Amniotic epithelial cell (primary cell): Measurements from ENCODE around the gene MRPS35.
A peak's percentile ranks its signal among the peaks of the same experiment; 100 is the strongest.

Experiments
- DNase-seq: peaks from one replicate; pipeline ENCODE4 v3.0.0-alpha.2; 2010; ENCODE audit warnings: low read depth

MRPS35 gene

DNA sequence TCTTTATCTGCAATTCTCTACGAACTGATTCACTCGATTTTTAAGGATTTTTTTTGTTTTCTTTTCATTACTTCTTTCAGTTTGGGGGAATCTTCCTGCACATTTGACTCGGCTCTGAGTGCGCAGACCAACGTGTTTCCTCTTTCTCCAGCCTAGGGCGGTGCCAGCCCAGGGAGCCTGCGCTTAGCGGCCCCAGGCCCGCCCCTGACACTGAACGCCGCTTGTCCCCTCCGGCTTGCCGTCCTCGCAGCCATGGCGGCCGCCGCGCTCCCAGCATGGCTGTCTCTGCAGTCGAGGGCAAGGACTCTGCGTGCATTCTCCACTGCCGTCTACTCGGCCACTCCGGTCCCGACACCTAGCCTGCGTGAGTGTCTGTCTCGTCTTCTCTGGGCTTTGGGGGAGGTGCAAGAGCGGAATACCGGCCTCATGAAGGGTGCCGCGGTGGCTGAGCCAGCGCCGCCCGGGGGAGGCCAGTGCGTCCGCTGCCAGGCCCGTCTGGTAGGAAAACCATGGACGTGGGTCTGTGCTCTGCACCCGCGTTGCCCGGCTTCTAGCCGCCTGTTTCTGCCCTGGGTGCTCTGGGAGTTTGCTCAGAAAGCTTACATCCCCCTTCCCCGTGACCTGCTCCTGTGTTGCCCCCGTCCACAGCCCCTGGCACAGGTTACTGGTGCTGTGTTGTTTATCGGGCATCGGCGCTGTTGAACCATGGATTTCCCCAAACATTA is at the start of gene MRPS35:
Gene MRPS35 (plus strand): TSS at position 241 of the 725 bp plus-strand sequence. CDS start 12 bp downstream, at position 253.
- peak; percentile 89 for DNase-seq

DNA sequence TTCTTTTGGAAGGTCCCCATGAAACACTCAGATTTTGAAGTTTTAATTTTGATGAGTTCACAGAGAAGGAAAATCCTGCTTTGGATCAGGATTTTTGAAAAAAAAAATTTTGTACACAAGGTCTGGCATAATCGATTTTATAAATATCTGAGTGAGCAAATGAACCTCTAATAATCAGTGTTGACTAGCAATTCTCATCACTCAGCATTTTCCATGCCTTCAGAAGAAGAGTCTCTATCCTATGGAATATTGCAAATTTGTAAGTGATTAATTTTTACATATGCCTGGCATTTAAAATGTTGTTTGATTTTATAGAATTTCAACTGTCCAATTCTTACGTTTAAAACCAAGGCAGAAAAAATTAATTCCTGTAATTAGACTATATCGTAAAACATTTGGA is 44.9 kb upstream of the MRPS35 start:
- DNase-seq: no peak

DNA sequence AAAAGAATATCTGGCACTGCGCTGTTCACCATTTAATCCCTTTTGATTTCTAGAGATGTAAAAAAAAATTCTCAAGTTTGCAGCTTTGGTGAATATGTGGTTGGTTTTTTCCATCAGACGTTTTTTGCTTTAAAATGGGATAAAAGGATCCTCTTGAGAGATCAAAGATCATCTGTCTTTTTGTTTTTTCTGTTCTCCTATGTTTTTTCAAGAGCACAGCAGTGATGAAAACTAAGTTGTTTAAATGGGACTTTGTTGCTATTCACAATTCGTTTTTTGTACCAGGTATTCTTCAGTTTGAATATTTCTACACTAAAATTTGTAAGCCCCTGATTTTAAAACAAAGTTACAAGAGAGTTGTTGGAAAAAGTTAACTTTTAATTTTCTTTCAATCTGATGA is 44.1 kb upstream of the MRPS35 start:
- DNase-seq: no peak

DNA sequence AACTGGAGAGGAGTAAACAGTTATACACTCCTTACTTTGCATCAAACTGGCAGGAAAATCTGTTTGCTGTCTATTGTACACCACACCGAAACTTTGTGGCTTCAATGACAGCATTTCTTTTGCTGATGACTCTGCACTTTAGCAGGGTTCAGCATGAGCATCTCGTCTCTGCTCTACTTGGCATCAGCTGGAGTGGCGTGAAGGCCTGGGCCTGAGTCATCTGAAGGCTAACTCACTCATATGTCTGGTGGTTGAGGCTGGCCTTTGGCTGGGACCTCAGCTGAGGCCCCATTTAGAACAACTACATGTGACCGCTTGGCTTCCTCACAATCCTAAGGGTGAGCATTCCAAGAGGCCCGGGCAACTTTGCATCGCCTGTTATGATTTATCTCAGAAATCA is 43.1 kb upstream of the MRPS35 start:
- DNase-seq: peak; percentile 66

DNA sequence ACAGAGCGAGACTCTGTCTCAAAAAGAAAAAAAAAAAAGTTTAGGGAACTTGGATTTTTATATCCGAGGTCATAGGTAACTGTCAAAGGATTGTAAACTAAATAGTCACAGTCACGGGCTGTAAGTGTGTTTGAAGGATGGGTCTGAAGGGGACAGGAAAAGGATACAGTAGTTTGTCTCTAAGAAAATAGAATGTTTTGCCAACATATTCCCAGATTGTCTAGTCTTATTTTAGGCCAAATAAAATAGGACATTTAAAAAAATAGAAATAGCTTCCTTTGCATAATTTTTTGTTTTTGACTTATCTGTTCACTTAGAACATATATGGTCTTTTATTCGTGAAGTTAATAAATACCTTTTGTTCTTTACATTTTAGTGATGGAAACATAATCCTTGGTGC is 38.6 kb upstream of the MRPS35 start:
- DNase-seq: no peak

DNA sequence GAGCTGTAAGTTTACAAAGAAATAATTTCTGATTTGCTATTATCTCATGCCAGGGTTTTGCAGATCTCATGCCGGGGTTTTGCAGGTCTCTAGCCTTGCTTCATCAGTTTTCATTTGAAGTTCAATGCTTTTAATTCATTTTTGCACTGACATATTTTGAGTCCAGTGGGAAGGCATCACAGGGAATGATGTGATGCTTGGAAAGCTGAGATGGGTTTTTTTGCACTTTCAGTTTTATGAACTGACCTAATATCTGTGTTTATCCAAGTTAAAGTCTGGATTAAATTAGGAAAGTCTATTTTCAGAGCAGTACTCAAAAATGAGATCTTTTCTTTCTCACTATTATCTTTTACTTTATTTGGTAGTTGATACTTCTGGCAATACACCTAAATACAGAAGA is 38.0 kb upstream of the MRPS35 start:
- no peak for DNase-seq

DNA sequence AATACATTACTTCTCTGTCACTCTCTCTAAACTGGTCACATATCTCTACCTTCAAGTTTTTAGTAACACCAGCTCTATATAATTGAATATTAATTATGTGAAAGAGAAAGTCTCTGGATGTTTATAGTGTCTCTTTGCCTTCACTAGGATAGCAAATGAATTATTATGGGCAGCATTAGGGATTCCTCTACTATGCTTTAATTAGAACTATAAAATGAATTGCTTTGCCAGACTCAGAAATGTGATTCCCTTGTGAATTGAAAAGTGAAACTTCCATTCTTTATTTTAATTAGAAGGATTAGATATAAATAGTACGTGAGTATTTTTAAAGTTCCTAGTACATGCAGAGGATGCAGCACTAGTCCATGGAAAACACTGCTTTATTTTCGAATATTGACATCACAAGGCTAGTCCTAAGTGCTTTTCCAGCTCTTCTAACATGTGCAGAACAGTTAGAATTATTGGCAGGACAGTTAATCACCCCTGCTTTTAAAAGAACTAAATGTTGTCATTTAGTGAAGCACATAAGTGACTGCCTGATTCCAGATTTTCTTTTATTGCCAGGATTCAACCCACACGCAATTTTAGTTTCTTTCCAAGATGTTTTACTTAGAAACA is 37.4 kb upstream of the MRPS35 start:
- DNase-seq: no peak

DNA sequence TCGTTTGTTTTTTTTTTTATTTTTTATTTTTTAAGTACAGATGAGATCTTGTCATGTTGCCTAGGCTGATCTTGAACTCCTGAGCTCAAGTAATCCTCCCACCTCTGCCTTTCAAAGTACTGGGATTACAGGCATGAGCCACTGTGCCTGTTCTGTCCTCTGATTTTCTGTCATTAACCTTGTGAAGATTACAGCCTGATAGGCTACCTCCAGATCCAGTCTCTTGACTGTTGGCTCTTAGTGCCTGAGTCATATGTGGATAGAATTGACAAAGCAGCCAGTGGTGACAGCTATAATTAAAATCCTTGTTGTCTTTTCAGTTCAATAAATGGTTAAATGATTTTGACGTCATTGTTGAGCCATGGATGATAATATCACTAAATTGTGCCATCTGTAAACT is 35.6 kb upstream of the MRPS35 start:
- DNase-seq: no peak

DNA sequence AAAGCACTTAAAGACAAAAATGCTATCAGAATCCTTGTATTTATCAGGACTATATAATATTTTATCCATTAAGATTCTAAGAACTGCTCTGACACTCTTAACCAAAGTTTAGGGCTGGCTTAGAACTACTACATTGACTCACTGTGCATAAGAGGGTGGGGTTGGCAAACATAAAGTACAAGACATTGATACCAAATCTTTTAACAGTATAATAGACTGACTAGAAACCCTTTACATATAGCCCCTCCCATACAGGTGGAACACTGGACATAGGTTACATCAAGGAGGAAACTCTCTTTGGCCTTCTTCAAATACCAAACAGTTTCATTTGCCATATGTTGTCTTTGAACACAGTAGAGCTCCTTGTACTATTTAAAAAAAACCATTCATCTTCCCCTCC is 30.0 kb upstream of the MRPS35 start:
- no peak for DNase-seq

DNA sequence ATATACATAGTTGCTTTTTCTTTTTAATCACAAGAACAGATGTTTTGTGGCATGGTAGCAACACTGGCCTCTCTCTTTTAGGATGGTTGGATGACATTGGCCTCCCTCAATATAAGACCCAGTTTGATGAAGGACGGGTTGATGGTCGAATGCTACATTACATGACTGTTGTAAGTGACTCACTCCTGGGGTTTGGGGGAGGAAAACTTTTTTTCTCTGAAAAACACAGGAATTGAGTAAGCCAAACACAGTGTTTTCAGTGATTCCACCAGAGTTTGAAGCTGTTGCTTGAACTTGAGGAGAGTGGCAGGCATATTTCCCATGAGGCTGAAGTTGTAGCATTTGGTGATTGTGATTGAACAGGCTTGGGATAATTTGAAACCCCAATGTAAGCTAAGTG is 28.1 kb upstream of the MRPS35 start:
- DNase-seq: peak; percentile 65

DNA sequence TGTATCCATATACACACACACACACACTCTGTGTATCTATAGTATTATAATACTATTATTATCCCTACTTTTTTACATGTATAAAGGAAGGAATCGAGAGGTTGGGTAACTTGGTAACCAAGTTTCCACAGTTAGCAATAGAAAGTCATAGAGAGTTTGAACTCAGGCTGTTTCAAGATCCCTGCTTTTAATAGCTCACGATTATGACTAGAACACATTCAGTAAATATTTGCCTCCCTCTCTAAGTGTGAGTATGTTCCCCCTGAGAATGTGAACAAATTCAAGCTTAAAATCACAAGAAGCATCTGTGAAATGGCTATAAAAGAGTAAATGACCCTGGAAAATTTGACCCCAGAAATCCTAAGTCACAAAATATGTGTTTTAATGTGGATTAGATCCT is 25.4 kb upstream of the MRPS35 start:
- DNase-seq: no peak

DNA sequence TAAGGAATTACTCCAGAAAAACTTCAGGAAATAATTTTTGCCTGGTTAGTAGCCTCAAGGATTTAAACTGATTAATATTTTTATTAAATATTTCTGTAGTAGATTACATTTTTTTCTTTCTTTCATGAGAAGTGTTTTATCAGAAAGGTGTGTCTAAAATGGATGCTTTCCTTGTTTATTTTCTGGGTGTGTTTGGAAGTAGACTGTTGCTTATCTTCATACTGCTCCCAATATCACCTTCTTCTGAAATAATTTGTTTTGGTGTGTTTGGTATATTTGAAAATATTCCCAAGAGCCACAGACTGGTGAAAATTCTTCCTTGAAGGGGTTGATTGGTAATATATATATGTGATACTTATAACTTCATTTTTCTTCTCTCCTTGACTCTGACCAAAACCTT is 24.5 kb upstream of the MRPS35 start:
- no peak for DNase-seq

DNA sequence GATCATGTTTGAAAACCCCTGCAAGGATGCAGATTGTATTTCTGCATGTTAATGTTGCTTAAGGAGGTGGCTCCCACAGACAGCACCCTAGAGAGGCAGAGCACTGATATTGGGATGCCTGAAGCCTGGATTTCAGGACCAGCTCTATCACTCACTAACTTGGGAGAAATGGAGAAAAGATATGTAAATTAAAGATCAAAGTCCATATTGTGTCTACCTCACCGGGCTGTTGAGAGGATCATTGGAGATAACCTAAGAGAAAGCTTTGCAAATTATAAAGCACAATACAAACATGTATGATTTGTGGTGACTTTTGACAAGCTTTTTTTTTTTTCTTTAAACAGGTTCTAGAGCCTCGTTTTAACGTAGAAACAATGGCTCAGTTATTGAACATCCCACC is 22.0 kb upstream of the MRPS35 start:
- no peak for DNase-seq

DNA sequence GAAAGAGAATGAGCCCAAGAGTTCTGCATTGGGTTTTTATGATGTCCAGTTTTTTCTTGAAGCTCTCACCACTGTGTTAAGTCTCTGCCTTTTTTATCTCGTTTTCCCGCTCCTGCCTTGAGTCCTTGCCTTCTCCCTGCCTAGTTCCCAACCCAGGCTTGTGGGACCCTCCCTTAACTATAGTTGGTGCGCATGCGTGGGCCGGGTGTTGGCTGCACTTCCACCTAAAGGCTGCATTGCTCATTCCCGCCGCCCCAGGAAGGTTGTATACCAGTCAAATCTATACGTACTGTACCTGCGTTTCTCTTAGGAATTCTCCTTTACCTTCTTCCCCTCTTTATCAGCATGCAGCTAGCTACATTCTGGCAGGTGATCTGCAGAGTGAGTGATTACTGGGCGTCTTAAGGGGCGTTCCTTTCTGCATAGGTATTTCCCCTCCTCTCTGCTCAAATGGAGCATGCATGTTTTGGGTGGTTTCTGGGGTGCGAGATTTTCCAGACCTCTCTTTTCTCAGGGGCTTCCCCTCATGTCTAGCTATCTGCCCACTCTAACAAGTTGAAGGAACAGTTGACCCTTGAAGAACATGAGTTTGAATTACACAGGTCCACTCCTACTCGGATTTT is 21.0 kb upstream of the MRPS35 start:
- no peak for DNase-seq

DNA sequence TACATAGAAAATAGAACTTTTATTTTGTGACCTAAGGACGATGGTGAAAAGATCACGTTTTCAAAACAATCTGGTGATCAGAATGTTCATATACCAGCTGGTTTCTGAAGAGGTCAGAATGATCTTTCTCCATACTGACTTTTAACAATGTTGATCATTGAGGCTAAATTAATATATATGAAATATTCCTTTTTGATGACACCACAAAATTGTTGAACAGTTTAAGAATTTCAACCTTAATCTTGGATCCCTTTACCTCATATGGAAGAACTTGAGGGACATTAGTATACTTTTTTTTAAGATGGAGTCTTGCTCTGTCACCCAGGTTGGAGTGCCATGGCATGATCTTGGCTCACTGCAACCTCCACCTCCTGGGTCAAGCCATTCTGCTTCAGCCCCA is 17.2 kb upstream of the MRPS35 start:
- no peak for DNase-seq

DNA sequence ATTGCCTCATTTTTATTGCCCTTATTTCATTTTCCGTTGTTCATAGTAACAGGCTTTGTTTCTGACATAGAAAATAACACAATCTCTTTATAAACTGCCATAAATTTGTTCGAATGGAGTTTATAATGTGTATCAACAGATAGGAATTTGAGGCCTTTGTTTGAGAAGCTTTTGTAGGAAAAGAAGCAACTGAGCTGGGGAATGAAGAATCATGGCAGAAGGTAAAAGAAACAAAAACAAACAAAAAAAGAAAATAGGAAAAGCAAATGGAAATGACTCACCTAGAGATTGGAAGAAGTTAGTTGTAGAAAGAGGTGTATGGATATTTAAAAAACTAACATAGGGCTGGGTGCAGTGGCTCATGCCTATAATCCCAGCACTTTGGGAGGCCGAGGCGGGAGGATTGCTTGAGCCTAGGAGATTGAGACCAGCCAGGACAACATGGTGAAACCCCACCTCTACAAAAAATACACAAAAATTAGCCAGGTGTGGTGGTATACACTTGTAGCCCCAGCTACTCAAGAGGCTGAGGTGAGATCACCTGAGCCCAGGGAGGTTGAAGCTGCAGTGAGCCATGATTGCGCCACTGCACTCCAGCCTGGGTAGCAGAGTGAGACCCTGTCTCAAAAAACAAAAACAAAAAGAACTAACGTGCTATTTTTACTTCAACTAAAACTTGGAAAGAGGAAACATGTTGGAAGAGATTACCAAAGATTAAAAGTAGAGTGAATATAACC is 14.9 kb upstream of the MRPS35 start:
- no peak for DNase-seq

DNA sequence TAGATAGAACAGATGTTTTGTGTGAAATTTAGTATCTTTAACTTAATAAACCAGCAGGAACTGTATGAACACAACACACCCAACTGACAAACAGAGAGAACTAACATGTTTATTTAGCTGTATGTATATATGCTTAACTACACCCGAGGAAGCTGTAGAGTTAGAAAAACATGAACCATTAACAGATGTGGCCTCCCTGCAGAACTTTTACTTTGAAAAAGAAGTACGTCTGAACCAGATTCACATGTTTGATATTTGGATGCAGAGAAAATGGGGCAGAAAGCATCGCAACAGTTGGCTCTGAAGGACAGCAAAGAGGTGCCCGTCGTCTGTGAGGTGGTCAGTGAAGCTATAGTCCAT is 14.4 kb upstream of the MRPS35 start, which contains the start of gene REP15:
Gene REP15 (plus strand): TSS at position 155 of the 360 bp plus-strand sequence. CDS start 116 bp downstream, at position 271.
- DNase-seq: no peak

DNA sequence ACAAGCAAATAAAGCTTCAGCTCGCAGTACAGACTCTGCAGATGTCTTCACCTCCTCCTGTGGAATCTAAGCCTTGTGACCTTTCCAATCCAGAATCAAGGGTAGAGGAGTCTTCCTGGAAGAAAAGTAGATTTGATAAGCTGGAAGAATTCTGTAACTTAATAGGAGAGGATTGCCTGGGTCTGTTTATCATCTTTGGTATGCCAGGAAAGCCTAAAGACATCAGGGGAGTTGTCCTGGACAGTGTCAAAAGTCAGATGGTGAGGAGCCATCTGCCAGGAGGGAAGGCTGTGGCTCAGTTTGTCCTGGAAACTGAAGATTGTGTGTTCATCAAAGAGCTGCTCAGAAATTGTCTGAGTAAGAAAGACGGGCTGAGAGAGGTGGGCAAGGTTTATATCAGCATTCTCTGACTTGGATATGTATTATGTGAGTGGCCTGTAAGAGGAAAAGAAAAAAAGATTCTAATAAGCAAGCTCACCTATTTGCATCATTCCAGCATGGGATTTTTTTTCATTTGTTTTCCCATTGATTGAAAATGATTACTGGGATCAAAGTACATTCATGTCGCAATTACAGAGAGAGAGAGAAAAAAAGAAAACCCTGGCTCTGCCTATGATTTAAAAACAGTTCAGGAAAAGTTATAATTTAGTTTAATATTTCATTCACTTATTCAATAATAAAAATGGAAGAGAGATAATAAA is 13.6 kb upstream of the MRPS35 start:
- peak; percentile 56 for DNase-seq

DNA sequence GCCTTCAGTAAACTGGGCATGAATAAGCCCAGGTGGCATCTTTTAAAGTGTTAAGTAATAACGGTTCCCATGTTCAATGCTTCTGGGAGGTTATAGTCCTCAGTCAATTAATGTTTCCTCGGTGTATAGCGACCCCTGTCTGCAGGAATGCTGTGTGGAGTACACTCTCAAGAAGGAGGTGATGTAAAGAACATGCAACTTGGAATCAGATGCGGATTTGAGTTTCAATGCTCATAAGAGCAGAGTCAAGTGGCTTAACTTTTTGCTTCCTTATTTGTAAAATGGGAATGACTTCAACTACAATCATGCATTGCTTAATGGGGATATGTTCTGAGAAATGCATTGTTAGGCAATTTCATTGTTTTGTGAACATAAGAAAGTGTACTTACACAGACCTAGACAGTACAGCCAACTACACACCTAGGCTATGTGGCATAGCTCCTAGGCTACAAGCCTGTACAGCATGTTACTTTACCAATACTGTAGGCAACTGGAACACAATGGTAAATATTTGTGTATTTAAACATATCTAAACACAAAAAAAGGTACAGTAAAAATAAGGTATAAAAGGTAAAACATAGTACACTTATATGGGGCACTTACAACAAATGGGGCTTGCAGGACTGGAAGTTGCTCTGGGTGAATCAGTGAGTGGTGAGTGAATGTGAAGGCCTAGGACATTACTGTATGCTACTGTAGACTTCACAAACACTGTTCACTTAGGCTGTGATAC is 6.7 kb upstream of the MRPS35 start:
- peak; percentile 76 for DNase-seq

DNA sequence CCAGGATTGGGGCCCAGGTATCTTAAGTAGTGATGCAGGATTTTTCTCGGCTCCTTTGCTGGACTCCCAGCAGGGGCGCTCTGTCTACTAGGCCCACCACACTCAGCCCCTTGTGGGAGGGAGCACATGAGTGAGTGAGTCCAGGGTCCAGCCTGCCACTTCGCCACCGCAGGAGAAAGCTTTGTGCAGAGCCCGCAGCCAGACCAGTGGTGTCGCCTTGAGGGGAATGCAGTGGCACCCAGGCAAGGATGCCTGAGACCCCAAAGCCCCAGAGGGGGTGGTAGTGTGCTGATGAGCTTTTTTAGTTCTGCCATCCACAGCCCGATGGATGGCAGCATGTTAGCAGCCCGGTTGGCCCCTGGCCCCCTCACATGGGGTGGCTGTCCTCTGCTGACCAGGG is 5.4 kb upstream of the MRPS35 start:
- DNase-seq: no peak

DNA sequence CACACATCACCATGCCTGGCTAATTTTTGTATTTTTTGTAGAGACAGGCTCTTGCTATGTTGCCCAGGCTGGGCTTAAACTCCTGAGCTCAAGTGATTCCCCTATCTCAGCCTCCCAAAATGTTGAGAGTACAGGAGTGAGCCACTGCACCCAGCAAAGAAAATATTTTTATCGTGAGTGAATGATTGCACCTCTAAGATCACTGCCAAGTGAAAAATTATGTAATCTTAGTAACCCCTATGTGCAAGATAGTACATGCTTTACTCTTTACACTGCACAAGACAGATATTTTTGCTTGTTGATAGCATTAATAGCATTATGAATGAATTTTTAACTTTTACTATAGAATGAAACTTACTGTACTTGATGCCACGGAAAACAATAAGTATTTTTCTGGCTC is 3.4 kb upstream of the MRPS35 start:
- no peak for DNase-seq
